GM20431 (cell line): ENCODE measurements around the gene ZNF613.
"Not testable (repeated sequence)": the region's sequence is repeated elsewhere in the genome, so short reads cannot be mapped to it uniquely, and the experiment has no call there.

Experiments used
- in situ Hi-C: fragments of 300-500 bp; cut with MseI, MboI; formaldehyde crosslinking; loops from one replicate; pipeline ENCODE4 v1.15.0; 2020; ENCODE audit warnings: low sequenced_read_pairs; ENCODE audit not compliant: unreplicated experiment

ZNF613 gene

GRCh38 chr19:51931921-51932320, 4.6 kb downstream of the ZNF613 start:
- in situ Hi-C loops, result no loop called here

GRCh38 chr19:51938936-51939335, 11.7 kb downstream of the ZNF613 start:
- in situ Hi-C loops, result no loop called here

GRCh38 chr19:51944798-51945552, 17.7 kb downstream of the ZNF613 start:
- in situ Hi-C loops, result no loop called here

DNA sequence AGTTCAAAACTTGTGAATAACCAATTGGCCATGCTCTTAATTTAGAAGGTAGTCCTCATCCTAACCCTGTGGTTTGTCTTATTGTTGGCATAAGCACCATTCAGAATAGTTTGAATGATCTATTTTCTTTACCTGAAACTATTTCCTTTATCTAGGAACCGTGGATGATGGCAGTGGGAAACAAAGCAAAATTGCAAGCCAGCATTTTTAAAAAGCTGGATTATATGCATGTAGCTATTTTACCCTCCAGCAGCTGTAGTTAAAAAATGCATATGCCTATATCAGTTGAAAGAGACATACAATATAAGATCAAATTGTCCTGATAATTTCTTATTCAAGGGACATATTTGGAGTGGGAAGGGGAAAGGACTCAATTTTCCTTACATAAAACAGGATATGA, 19.3 kb downstream of the ZNF613 start:
- in situ Hi-C loops, result no loop called here

- in situ Hi-C loops, result no loop called here
Observed at GRCh38 chr19:51948975-51949374, 21.7 kb downstream of the ZNF613 start.

DNA sequence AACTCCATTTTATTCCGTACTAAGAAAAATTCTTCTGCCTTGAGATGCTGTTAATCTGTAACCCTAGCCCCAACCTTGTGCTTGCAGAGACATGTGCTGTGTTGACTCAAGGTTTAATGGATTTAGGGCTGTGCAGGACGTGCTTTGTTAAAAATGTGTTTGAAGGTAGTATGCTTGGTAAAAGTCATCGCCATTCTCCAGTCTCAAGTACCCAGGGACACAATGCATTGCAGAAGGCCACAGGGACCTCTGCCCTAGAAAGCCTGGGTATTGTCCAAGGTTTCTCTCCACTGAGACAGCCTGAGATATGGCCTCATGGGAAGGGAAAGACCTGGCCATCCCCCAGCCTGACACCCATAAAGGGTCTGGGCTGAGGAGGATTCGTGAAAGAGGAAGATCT, 30.6 kb downstream of the ZNF613 start:
- in situ Hi-C loops, result not testable (repeated sequence)

GRCh38 chr19:51959791-51960190, 32.5 kb downstream of the ZNF613 start:
- in situ Hi-C loops, result no loop called here

- in situ Hi-C loops, result not testable (repeated sequence)
Observed at GRCh38 chr19:51960621-51961233, 33.5 kb downstream of the ZNF613 start.

GRCh38 chr19:51965583-51965982, 38.3 kb downstream of the ZNF613 start:
- in situ Hi-C loops, result no loop called here

- in situ Hi-C loops, result no loop called here
Observed at GRCh38 chr19:51970718-51971117, 43.4 kb downstream of the ZNF613 start.

- in situ Hi-C loops, result no loop called here
Observed at GRCh38 chr19:51971624-51972023, 44.4 kb downstream of the ZNF613 start.

DNA sequence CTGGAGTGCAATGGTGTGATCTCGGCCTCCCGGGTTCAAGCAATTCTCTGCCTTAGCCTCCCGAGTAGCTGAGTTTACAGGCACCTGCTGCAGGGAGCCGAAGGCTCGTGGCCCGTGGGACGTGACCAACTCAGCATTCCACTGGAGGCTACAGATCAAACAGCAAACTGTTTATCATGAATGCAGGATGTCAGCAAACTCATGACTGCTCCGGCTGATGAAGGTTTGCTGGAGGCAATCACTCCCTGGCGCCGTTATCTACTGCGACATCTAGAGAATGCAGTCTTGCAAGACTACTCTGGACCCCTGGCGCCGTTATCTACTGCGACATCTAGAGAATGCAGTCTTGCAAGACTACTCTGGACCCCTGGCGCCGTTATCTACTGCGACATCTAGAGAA, 48.5 kb downstream of the ZNF613 start:
- in situ Hi-C loops, result not testable (repeated sequence)

GRCh38 chr19:51976852-51977251, 49.6 kb downstream of the ZNF613 start:
- in situ Hi-C loops, result no loop called here

- in situ Hi-C loops, result no loop called here
Observed at GRCh38 chr19:51977346-51977745, 50.1 kb downstream of the ZNF613 start.

GRCh38 chr19:51978882-51979281, 51.6 kb downstream of the ZNF613 start:
- in situ Hi-C loops, result no loop called here

- in situ Hi-C loops, result no loop called here
Observed at GRCh38 chr19:51980116-51980736, 53.0 kb downstream of the ZNF613 start.

- in situ Hi-C loops, result not testable (repeated sequence)
Observed at GRCh38 chr19:51980926-51981325, 53.7 kb downstream of the ZNF613 start.

- in situ Hi-C loops, result no loop called here
Observed at GRCh38 chr19:51983361-51983760, 56.1 kb downstream of the ZNF613 start.

- in situ Hi-C loops, result no loop called here
Observed at GRCh38 chr19:51986309-51987291, 59.3 kb downstream of the ZNF613 start, which contains the start of gene ZNF350. ZNF350 (minus strand) TSS chr19:51986840; CDS start chr19:51974360, 12,480 bp downstream.

DNA sequence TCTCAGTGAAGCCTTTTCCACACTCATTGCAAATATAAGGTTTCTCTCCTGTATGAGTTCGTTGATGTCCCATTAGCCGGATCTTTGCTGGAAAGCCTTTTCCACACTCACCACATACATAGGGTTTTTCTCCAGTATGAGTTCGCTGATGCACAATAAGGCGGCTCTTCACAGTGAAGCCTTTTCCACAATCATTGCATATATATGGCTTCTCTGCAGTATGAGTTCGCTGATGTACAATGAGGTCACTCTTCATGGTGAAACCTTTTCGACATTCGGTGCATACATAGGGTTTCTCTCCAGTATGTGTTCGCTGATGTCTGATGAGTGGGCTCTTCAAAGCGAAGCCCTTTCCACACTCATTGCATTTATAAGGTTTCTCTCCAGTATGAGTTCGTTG, 66.2 kb downstream of the ZNF613 start:
- in situ Hi-C loops, result no loop called here
